Liver (tissue), 9 donors: Measurements from ENCODE around the gene TGFBR3. TPM values are rescaled to one million over a fixed set of nuclear protein-coding genes. Genes with fewer than 3 reads are reported as not detected.
A peak's percentile ranks its signal among the peaks of the same experiment; 100 is the strongest.

Experiments
- DNase-seq: peaks from one replicate; pipeline ENCODE4 v3.0.0-alpha.2; 2017; ENCODE audit warnings: low spot score
- H3K27ac ChIP-seq, 2 donors: one replicate each; pipeline ENCODE4 v1.7.0; 2013; ENCODE audit warnings: inconsistent platforms in 2 of 2, low read length in 2 of 2, control low read depth in 1 of 2, low read depth in 1 of 2, mild to moderate bottlenecking in 1 of 2
- H3K27me3 ChIP-seq, 4 donors: one replicate each; pipeline versions ENCODE4 v1.6.1 to v1.7.0; 2013; ENCODE audit warnings: low read length in 3 of 4, inconsistent platforms in 1 of 4, mild to moderate bottlenecking in 1 of 4, moderate library complexity in 1 of 4; ENCODE audit not compliant: control insufficient read depth in 4 of 4, insufficient read depth in 4 of 4
- H3K36me3 ChIP-seq, 4 donors: one replicate each; pipeline versions ENCODE4 v1.6.1 to v1.7.0; 2013; ENCODE audit warnings: low read length in 3 of 4, mild to moderate bottlenecking in 3 of 4, low read depth in 1 of 4, moderate library complexity in 1 of 4; ENCODE audit not compliant: control insufficient read depth in 4 of 4, insufficient read depth in 3 of 4
- H3K4me1 ChIP-seq, 4 donors: one replicate each; pipeline versions ENCODE4 v1.6.1 to v1.7.0; 2013; ENCODE audit warnings: low read length in 3 of 4, mild to moderate bottlenecking in 3 of 4, moderate library complexity in 1 of 4; ENCODE audit not compliant: control insufficient read depth in 4 of 4, insufficient read depth in 4 of 4
- H3K4me3 ChIP-seq, 3 donors: one replicate each; pipeline versions ENCODE4 v1.6.1 to v1.7.0; 2013; ENCODE audit warnings: low read length in 3 of 3, control low read depth in 1 of 3, low read depth in 1 of 3, mild to moderate bottlenecking in 1 of 3
- H3K9ac ChIP-seq, 2 donors: one replicate each; pipeline ENCODE4 v1.7.0; 2013; ENCODE audit warnings: low read length in 2 of 2, mild to moderate bottlenecking in 2 of 2, moderate library complexity in 2 of 2, control low read depth in 1 of 2, low read depth in 1 of 2
- H3K9me3 ChIP-seq, 4 donors: one replicate each; pipeline versions ENCODE4 v1.6.1 to v1.7.0; 2013; ENCODE audit warnings: low read length in 3 of 4; ENCODE audit not compliant: control insufficient read depth in 4 of 4
- EGR1 ChIP-seq, 2 donors: IDR thresholded peaks; 2 replicates each; pipeline ENCODE4 v1.6.1; 2016 to 2018; ENCODE audit warnings: antibody characterized with exemption in 2 of 2, low read depth in 2 of 2
- FOXA2 ChIP-seq: IDR thresholded peaks from 2 replicates; pipeline ENCODE4 v1.6.1; 2016; ENCODE audit warnings: antibody characterized with exemption
- GABPA ChIP-seq, 2 donors: IDR thresholded peaks in 1 of 2; conservative IDR thresholded peaks in 1 of 2; 2 replicates each; pipeline ENCODE4 v1.6.1; 2016; ENCODE audit warnings: antibody characterized with exemption in 2 of 2, mild to moderate bottlenecking in 1 of 2, moderate library complexity in 1 of 2
- HNF4A ChIP-seq, 2 donors: conservative IDR thresholded peaks; 2 replicates each; pipeline ENCODE4 v1.6.1; 2016; ENCODE audit warnings: antibody characterized with exemption in 2 of 2, mild to moderate bottlenecking in 2 of 2
- HNF4G ChIP-seq: IDR thresholded peaks from 2 replicates; pipeline ENCODE4 v1.6.1; 2016; ENCODE audit warnings: antibody characterized with exemption
- JUND ChIP-seq, 2 donors: IDR thresholded peaks; 2 replicates each; pipeline ENCODE4 v1.6.1; 2016; ENCODE audit warnings: antibody characterized with exemption in 2 of 2
- NR2F2 ChIP-seq: IDR thresholded peaks from 2 replicates; pipeline ENCODE4 v1.6.1; 2016; ENCODE audit warnings: antibody characterized with exemption
- RAD21 ChIP-seq, 2 donors: IDR thresholded peaks; 2 replicates each; pipeline ENCODE4 v1.6.1; 2016; ENCODE audit warnings: antibody characterized with exemption in 2 of 2, mild to moderate bottlenecking in 2 of 2
- RXRA ChIP-seq, 2 donors: IDR thresholded peaks; 2 replicates each; pipeline ENCODE4 v1.6.1; 2017 to 2018; ENCODE audit warnings: antibody characterized with exemption in 2 of 2, mild to moderate bottlenecking in 1 of 2
- SP1 ChIP-seq: IDR thresholded peaks from 2 replicates; pipeline ENCODE4 v1.6.1; 2018; ENCODE audit warnings: antibody characterized with exemption, mild to moderate bottlenecking
- TAF1 ChIP-seq: conservative IDR thresholded peaks from 2 replicates; pipeline ENCODE4 v1.6.1; 2016; ENCODE audit warnings: antibody characterized with exemption, mild to moderate bottlenecking
- YY1 ChIP-seq: IDR thresholded peaks from 2 replicates; pipeline ENCODE4 v1.6.1; 2016; ENCODE audit warnings: antibody characterized with exemption, mild to moderate bottlenecking
- WGBS: extraction: QIAGEN DNeasy Blood & Tissue Kit; methylation state at CpG from one replicate; pipeline ENCODE4 v1.1.7; 2013; 5-methylcytosine and 5-hydroxymethylcytosine counted together
- polyA plus RNA-seq, 2 donors: library from polyadenylated mRNA; stranded (reverse) in 1 of 2; unstranded in 1 of 2; fragments of 200-250 nt in 1 of 2; fragments of >200 nt in 1 of 2; fragmentation: Nextera tagmentation in 1 of 2; extraction: Ambion mirVana in 1 of 2; gene quantifications; one replicate each; pipeline versions ENCODE4 v1.2.1 to v1.2.3, GENCODE V29; 2013 to 2015
- total RNA-seq, 2 donors: library from RNA; depleted of rRNA; stranded (reverse); fragments of >200 nt; gene quantifications; one replicate each; pipeline ENCODE4 v1.2.3, GENCODE V29; 2014
- TF ChIP-seq, protein P1 (sequence below): IDR thresholded peaks from 2 replicates; pipeline ENCODE4 v1.6.1; 2016; ENCODE audit warnings: antibody characterized with exemption
- TF ChIP-seq, protein P2 (sequence below): IDR thresholded peaks from 2 replicates; pipeline ENCODE4 v1.6.1; 2016; ENCODE audit warnings: antibody characterized with exemption, mild to moderate bottlenecking
- TF ChIP-seq, protein P3 (sequence below): IDR thresholded peaks from 2 replicates; pipeline ENCODE4 v1.6.1; 2016; ENCODE audit warnings: antibody characterized with exemption
- TF ChIP-seq, protein P4 (sequence below): fragments of 150-350 bp; IDR thresholded peaks from 2 replicates; pipeline ENCODE4 v1.5.1; 2017; ENCODE audit warnings: improper control_type of control experiment, low read depth, low read length; ENCODE audit not compliant: missing input control
- TF ChIP-seq, protein P5 (sequence below): IDR thresholded peaks from 2 replicates; pipeline ENCODE4 v1.6.1; 2016; ENCODE audit warnings: antibody characterized with exemption
- donor health status: healthy.
- donor health status: healthy.
- donor health status: healthy.
- donor health status: healthy.
- donor health status: healthy.

The TGFBR3 gene
- total and polyA plus RNA-seq, 4 donors, result 6.1 to 19.3 (median 9.9) TPM

DNA sequence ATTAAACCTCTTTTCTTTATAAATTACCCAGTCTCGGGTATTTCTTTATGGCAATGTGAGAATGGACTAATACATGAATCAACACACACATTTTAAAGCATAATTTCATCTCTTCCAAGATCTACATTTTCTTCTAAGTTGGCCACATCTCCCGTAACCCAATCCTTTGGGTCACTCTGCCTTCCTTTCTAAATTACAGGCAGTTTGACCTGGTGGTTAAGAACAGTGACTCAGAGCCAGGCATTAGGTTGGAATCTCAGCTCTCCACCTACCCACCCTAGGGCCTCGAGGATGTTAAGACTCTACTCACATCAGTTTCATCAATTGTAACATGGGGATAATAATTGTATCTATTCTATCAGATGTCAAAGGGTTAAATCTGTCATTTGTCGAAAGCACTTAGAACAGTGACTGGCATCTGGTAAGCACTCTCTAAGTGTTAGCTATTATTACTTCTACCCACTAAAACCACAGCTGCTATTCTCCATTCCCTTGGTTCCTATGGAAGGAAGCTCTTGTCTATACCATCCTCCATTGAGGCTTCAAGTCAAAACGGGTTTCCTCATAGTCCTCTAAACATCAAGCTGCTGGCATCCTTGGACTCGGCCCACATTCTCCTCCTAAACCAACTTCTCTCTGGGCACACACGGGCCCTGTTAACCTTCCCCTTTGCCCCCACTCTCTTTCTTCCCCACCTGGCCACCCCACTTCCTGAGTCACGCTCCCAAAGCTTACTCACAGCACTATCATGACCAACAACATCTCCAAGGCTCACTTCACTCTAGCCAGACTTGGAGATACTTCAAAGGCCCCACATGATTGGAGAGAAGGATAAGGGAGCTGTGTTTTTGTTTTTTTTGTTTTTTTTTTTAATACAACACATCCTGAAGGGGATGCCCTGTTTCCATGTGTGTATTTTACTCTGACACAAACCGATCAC is 116.9 kb downstream of the TGFBR3 start:
- no peak for TF ChIP-seq JUND (IDR thresholded peaks at IDR 0.05)
- TF ChIP-seq, protein P1, sequence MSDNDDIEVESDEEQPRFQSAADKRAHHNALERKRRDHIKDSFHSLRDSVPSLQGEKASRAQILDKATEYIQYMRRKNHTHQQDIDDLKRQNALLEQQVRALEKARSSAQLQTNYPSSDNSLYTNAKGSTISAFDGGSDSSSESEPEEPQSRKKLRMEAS, result no peak
- TF ChIP-seq, protein P2, sequence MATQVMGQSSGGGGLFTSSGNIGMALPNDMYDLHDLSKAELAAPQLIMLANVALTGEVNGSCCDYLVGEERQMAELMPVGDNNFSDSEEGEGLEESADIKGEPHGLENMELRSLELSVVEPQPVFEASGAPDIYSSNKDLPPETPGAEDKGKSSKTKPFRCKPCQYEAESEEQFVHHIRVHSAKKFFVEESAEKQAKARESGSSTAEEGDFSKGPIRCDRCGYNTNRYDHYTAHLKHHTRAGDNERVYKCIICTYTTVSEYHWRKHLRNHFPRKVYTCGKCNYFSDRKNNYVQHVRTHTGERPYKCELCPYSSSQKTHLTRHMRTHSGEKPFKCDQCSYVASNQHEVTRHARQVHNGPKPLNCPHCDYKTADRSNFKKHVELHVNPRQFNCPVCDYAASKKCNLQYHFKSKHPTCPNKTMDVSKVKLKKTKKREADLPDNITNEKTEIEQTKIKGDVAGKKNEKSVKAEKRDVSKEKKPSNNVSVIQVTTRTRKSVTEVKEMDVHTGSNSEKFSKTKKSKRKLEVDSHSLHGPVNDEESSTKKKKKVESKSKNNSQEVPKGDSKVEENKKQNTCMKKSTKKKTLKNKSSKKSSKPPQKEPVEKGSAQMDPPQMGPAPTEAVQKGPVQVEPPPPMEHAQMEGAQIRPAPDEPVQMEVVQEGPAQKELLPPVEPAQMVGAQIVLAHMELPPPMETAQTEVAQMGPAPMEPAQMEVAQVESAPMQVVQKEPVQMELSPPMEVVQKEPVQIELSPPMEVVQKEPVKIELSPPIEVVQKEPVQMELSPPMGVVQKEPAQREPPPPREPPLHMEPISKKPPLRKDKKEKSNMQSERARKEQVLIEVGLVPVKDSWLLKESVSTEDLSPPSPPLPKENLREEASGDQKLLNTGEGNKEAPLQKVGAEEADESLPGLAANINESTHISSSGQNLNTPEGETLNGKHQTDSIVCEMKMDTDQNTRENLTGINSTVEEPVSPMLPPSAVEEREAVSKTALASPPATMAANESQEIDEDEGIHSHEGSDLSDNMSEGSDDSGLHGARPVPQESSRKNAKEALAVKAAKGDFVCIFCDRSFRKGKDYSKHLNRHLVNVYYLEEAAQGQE, result no peak
- TF ChIP-seq HNF4A (conservative IDR thresholded peaks at IDR 0.05), result no peak
- no peak for TF ChIP-seq TAF1
- no peak for TF ChIP-seq NR2F2
- TF ChIP-seq SP1, result no peak
- TF ChIP-seq RXRA (IDR thresholded peaks at IDR 0.05), result no peak
- no peak for TF ChIP-seq YY1
- TF ChIP-seq GABPA (IDR thresholded peaks at IDR 0.05 in 1 of 2, conservative IDR thresholded peaks at IDR 0.05 in 1 of 2), result no peak
- TF ChIP-seq, protein P3, sequence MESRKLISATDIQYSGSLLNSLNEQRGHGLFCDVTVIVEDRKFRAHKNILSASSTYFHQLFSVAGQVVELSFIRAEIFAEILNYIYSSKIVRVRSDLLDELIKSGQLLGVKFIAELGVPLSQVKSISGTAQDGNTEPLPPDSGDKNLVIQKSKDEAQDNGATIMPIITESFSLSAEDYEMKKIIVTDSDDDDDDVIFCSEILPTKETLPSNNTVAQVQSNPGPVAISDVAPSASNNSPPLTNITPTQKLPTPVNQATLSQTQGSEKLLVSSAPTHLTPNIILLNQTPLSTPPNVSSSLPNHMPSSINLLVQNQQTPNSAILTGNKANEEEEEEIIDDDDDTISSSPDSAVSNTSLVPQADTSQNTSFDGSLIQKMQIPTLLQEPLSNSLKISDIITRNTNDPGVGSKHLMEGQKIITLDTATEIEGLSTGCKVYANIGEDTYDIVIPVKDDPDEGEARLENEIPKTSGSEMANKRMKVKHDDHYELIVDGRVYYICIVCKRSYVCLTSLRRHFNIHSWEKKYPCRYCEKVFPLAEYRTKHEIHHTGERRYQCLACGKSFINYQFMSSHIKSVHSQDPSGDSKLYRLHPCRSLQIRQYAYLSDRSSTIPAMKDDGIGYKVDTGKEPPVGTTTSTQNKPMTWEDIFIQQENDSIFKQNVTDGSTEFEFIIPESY, result no peak
- TF ChIP-seq RAD21 (IDR thresholded peaks at IDR 0.05), result no peak
- no peak for TF ChIP-seq FOXA2
- TF ChIP-seq, protein P4, sequence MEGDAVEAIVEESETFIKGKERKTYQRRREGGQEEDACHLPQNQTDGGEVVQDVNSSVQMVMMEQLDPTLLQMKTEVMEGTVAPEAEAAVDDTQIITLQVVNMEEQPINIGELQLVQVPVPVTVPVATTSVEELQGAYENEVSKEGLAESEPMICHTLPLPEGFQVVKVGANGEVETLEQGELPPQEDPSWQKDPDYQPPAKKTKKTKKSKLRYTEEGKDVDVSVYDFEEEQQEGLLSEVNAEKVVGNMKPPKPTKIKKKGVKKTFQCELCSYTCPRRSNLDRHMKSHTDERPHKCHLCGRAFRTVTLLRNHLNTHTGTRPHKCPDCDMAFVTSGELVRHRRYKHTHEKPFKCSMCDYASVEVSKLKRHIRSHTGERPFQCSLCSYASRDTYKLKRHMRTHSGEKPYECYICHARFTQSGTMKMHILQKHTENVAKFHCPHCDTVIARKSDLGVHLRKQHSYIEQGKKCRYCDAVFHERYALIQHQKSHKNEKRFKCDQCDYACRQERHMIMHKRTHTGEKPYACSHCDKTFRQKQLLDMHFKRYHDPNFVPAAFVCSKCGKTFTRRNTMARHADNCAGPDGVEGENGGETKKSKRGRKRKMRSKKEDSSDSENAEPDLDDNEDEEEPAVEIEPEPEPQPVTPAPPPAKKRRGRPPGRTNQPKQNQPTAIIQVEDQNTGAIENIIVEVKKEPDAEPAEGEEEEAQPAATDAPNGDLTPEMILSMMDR, result no peak
- no peak for TF ChIP-seq EGR1 (IDR thresholded peaks at IDR 0.05; ENCODE audit: low read depth in 2 of 2)
- TF ChIP-seq, protein P5, sequence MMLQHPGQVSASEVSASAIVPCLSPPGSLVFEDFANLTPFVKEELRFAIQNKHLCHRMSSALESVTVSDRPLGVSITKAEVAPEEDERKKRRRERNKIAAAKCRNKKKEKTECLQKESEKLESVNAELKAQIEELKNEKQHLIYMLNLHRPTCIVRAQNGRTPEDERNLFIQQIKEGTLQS, result no peak
- no peak for TF ChIP-seq HNF4G
- 94% methylated on average over 9 of the region's 9 CpGs for WGBS
- H3K4me3 ChIP-seq, result no peak overlapping the region
- no peaks in the 10 kb centered on the region for H3K27me3 ChIP-seq
- H3K27ac ChIP-seq, result peak overlapping the region in 1 of 2 donors; percentile 61
- H3K9ac ChIP-seq, result no peak overlapping the region
- no peak for DNase-seq
- H3K9me3 ChIP-seq, result no peaks in the 10 kb centered on the region
- no peaks in the 10 kb centered on the region for H3K36me3 ChIP-seq
- H3K4me1 ChIP-seq, result peaks cover 4 to 21% (median 14%) of the 10 kb centered on the region in 4 donors
